Stimulated activated CD4-positive, alpha-beta T cell treated with anti-CD3 and anti-CD28 coated beads, Interleukin-15, amount 100 ng/mL, for 1 hour (primary cell): ENCODE measurements around the gene SEC62.

Source experiments
- DNase-seq, 2 donors: peaks; one replicate each; pipeline ENCODE4 v3.0.0-alpha.2; 2020; ENCODE audit warnings: low read depth in 1 of 2, low spot score in 1 of 2

The SEC62 gene

GRCh38 chr3:169966951-169967915, 626 bp downstream of the SEC62 start:
- DNase-seq, result peak; percentile 3 to 5

GRCh38 chr3:169968224-169968885, 1.7 kb downstream of the SEC62 start:
- no peak for DNase-seq

GRCh38 chr3:169969174-169970095, 2.8 kb downstream of the SEC62 start:
- DNase-seq, result no peak

DNA sequence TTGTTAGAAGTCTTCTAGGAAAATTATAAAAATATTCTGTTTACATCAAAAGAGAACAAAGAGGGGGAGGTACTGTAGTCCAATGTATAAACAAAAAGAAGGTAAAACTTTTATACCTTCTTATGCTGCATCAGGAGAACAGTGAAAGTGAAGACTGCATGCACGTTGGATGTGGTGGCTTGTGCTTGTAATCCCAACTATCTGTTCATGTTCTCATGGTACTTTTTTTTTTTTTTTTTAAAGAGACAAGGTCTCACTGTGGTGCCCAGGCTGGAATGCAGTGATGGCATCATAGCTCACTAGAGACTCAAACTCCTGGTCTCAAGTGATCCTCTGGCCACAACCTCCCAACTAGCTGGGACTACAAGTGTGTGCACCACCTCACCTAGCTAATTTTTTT, 4.2 kb downstream of the SEC62 start:
- DNase-seq, result no peak

DNA sequence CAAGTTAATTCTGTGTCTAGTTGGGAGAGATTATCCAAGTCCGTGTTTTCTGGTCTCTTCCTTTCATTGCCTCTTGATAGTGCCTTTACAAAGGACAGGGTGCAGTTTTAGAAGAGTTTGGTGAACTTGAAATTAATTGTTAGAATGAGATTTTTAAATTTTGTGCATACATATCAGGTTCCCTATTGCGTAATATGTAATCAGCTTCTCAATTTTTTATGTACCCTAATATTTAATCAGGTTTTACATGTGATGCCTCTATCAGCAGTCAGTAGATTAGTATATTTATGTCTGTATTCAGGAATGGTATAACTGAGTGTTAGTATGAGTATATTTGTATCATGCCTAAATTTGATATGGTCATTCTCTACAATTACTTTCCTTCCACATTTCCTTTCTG, 4.9 kb downstream of the SEC62 start:
- DNase-seq, result no peak

- no peak for DNase-seq
Observed at GRCh38 chr3:169980055-169980454, 13.4 kb downstream of the SEC62 start.

DNA sequence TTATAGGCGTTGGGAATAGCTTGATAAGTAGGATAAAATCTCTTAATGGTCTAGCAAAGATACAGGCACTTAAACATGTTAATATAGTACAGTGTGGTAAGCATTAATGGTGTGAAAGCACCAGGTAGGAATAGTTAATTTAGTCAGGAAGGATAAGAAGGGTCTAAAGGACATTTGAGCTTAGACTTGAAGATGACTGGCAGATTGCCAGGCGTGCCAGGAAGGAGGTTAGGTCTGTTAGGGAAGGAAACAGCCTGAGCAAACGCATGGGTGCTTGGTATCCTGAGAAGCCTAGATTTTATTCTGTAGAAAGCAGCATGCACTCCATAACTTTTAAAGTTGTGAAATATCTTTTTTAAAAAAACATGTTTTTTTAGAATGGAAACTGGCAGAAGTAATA, 17.7 kb downstream of the SEC62 start:
- no peak for DNase-seq

DNA sequence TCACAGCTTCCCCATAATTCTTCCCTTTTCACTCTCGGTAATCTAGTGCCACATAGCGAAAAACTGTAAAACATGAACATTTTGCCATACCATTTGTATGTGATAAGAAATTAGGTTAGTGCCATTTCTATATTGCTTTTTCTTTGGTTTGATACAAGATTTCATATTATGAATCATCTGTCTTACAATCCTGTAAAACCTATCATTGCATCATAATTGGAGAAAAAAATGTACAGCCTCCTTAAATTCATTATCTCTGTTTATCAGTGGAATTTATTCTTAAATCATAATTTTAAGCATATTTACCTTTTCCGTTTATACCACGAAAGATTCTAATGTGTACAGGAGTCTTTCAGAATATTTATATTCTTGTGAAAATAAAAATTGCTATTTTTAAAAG, 23.8 kb downstream of the SEC62 start:
- DNase-seq, result no peak

- DNase-seq, result no peak
Observed at GRCh38 chr3:169992156-169992555, 25.5 kb downstream of the SEC62 start.

GRCh38 chr3:169992781-169993180, 26.2 kb downstream of the SEC62 start:
- DNase-seq, result no peak

- DNase-seq, result no peak
Observed at GRCh38 chr3:169993761-169994160, 27.2 kb downstream of the SEC62 start.

DNA sequence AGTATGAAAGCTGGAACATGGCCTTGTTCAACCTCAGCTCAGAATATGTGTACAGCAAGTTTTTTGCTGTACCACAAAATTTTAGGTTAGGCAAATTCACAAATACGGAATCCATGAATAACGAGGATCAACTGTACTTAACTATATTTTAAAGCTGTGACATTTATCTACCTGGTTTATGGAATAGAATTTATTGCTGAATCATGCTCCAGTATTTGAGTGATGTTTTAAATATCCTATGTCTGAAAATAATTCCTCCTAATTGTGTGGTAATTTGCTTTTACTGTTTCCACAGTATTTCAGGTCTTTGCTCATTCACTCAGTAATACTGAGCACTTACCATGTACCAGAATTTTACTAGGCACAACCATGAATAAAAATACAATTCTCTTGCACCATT, 29.5 kb downstream of the SEC62 start:
- no peak for DNase-seq

GRCh38 chr3:169998668-169999131, 32.1 kb downstream of the SEC62 start:
- no peak for DNase-seq

DNA sequence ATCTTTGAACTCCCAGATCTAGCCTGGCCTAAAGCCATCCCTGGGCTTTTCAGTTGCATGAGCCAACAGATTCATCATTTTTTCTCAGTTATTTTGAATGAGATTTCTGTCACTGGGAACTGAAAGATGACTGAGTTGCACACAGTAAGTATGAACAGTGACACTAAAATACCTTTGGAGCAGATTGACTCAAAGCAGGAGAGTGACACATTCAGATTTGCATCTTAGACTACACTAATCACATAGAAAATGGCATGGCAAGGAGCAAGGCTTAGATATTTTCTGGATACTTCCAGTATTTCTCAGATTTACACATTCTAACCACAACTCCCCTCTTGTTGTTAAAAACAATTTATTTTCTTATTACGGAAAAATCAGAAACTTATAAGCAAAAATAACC, 32.8 kb downstream of the SEC62 start:
- no peak for DNase-seq

GRCh38 chr3:170000051-170000450, 33.4 kb downstream of the SEC62 start:
- no peak for DNase-seq

- no peak for DNase-seq
Observed at GRCh38 chr3:170002231-170002630, 35.6 kb downstream of the SEC62 start.

- no peak for DNase-seq
Observed at GRCh38 chr3:170002879-170003278, 36.3 kb downstream of the SEC62 start.

GRCh38 chr3:170003881-170004356, 37.3 kb downstream of the SEC62 start:
- DNase-seq, result no peak

DNA sequence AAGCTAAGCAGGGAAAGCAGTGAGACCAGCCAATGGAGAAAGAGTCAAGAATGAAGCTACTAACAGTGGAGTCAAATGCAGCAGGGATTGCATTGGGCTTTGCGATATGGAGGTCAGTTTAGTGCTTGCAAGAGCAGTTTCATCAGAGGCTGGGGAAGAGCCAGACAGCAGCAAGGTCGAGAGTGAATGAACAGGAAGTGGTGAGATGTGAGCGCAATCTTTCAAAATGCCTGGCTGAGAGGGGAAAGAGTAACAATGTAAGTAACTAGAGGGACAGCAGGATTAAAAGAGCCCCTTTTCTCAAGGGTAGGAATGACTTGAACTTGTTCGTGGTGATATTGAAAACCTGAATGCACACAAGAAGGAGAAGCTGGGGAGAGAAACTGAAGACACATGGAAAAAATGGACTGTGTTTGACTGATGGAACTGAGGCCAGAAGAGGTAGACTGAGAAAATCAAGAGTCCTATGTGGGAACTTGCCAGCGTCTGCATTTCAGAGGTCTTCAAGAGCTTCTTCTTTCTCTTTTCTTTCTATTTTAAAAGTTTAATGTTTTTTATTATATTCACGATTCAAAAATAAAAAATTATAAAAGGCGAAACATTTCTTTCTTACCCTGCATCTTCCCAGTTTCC, 40.5 kb downstream of the SEC62 start:
- DNase-seq, result peak in 1 of 2 donors; percentile 1

- no peak for DNase-seq
Observed at GRCh38 chr3:170010498-170010897, 43.9 kb downstream of the SEC62 start.
